Measurements from ENCODE around the gene DUSP16.

The DUSP16 gene

DNA sequence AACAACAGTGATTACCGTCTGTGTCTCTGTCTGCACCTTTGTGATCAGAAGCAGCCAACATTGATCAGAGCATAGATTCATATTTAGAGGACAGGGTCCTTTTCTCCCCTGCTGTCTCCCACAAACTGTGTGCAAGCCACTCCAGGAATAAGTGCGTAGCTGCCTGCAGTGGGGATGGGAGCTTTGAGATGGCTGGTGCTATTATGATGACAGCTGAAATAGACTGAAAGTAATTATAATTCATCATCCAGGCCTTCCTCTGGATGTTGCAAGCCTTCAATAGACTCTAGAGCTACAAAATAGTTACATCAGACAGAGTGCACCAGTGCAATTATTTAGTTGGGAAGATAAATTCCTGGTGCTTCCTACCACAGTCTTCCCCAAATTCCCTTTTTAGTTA lies 137.7 kb downstream of the DUSP16 start:
- ChIA-PET CTCF (no interaction called here), POLR2A (interaction anchor here (0.9 kb wide), 1 partner anchor 9 kb away, joined by 3 read pairs; no protein-coding TSS in a partner anchor)
- DNase-seq (ENCODE audit: extremely low spot score), result no peak
- TF ChIP-seq ARNT (IDR thresholded peaks at IDR 0.05), result no peak
- no peak for TF ChIP-seq NFRKB (IDR thresholded peaks at IDR 0.05)
- TF ChIP-seq HDGF (IDR thresholded peaks at IDR 0.05; ENCODE audit: borderline replicate concordance), result no peak
- TF ChIP-seq FOXA1 (IDR thresholded peaks at IDR 0.05), result no peak
- no peak for TF ChIP-seq TARDBP (IDR thresholded peaks at IDR 0.05)
- no peak for TF ChIP-seq CTBP1 (IDR thresholded peaks at IDR 0.05; ENCODE audit: borderline replicate concordance)
- TF ChIP-seq ZNF384 (IDR thresholded peaks at IDR 0.05), result no peak
- no peak for TF ChIP-seq L3MBTL2 (conservative IDR thresholded peaks at IDR 0.05)
- no peak for TF ChIP-seq SP1 (IDR thresholded peaks at IDR 0.05)
- TF ChIP-seq, protein P1, sequence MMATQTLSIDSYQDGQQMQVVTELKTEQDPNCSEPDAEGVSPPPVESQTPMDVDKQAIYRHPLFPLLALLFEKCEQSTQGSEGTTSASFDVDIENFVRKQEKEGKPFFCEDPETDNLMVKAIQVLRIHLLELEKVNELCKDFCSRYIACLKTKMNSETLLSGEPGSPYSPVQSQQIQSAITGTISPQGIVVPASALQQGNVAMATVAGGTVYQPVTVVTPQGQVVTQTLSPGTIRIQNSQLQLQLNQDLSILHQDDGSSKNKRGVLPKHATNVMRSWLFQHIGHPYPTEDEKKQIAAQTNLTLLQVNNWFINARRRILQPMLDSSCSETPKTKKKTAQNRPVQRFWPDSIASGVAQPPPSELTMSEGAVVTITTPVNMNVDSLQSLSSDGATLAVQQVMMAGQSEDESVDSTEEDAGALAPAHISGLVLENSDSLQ (IDR thresholded peaks at IDR 0.05), result no peak
- no peak for TF ChIP-seq ELF4 (IDR thresholded peaks at IDR 0.05)
- TF ChIP-seq BHLHE40 (IDR thresholded peaks at IDR 0.05; ENCODE audit: borderline replicate concordance), result no peak

Data from HEK293T (cell line).